Neural cell (in vitro differentiated cells): ENCODE measurements around the gene NAT9. TPM values are rescaled to one million over a fixed set of nuclear protein-coding genes. Genes with fewer than 3 reads are reported as not detected.

Experiments used
- H2AFZ ChIP-seq: fragments of 200-600, 300-800 bp; sonication (generic), shearing (Covaris generic); 2 replicates; pipeline ENCODE4 v1.6.0; 2014; ENCODE audit warnings: low read depth, mild to moderate bottlenecking, antibody characterized with exemption, low read length, moderate library complexity
- H3F3A ChIP-seq: fragments of 200-600 bp; shearing (Covaris generic); 2 replicates; pipeline ENCODE4 v1.6.1; 2016; ENCODE audit warnings: mild to moderate bottlenecking, moderate library complexity, mixed read lengths, antibody characterized with exemption, low read length; ENCODE audit not compliant: insufficient read depth, poor library complexity, severe bottlenecking
- H3K27ac ChIP-seq: fragments of 200-600, 300-800 bp; sonication (generic), shearing (Covaris generic); 2 replicates; pipeline ENCODE4 v1.5.1; 2014; ENCODE audit warnings: mild to moderate bottlenecking, low read length, moderate library complexity
- H3K27me3 ChIP-seq: fragments of 300-800, 200-600 bp; sonication (generic), shearing (Covaris generic); 2 replicates; pipeline ENCODE4 v1.6.0; 2014; ENCODE audit warnings: mild to moderate bottlenecking, low read depth, low read length, moderate library complexity; ENCODE audit not compliant: insufficient read depth
- H3K36me3 ChIP-seq: fragments of 300-800, 200-600 bp; sonication (generic), shearing (Covaris generic); 2 replicates; pipeline ENCODE4 v1.5.1; 2014; ENCODE audit warnings: mild to moderate bottlenecking, antibody characterized with exemption, low read length, moderate library complexity; ENCODE audit not compliant: insufficient read depth
- H3K4me2 ChIP-seq: fragments of 300-800, 200-600 bp; sonication (generic), shearing (Covaris generic); 2 replicates; pipeline ENCODE4 v1.6.0; 2014; ENCODE audit warnings: mild to moderate bottlenecking, low read length
- H3K4me3 ChIP-seq: fragments of 300-800, 200-600 bp; sonication (generic), shearing (Covaris generic); 2 replicates; pipeline ENCODE4 v1.5.1; 2014; ENCODE audit warnings: mild to moderate bottlenecking, low read length, moderate library complexity
- H3K79me2 ChIP-seq: fragments of 200-600 bp; shearing (Covaris generic); replicated peaks from 2 replicates; pipeline ENCODE4 v1.6.0; 2014; ENCODE audit warnings: mild to moderate bottlenecking, low read length, moderate library complexity; ENCODE audit not compliant: insufficient read depth
- H3K9ac ChIP-seq: fragments of 300-800, 200-600 bp; sonication (generic), shearing (Covaris generic); 2 replicates; pipeline ENCODE4 v1.6.1; 2016; ENCODE audit warnings: mild to moderate bottlenecking, low read length, mixed read lengths
- H3K9me2 ChIP-seq: fragments of 200-600 bp; shearing (Covaris generic); 2 replicates; pipeline ENCODE4 v1.6.1; 2016; ENCODE audit warnings: mild to moderate bottlenecking, low read length, mixed read lengths; ENCODE audit not compliant: insufficient read depth
- H3K9me3 ChIP-seq: fragments of 200-600, 300-800 bp; sonication (generic), shearing (Covaris generic); 2 replicates; pipeline ENCODE4 v1.6.1; 2016; ENCODE audit warnings: mild to moderate bottlenecking, mixed run types, low read length, moderate library complexity, mixed read lengths
- H4K20me1 ChIP-seq: fragments of 200-600 bp; shearing (Covaris generic); 2 replicates; pipeline ENCODE4 v1.6.1; 2016; ENCODE audit warnings: mild to moderate bottlenecking, mixed run types; ENCODE audit not compliant: insufficient read depth
- EP300 ChIP-seq: fragments of 450-650 bp; conservative IDR thresholded peaks from 2 replicates; pipeline ENCODE4 v1.6.1; 2014; ENCODE audit warnings: antibody characterized with exemption, mild to moderate bottlenecking, moderate library complexity; ENCODE audit not compliant: poor library complexity, severe bottlenecking
- EZH2 ChIP-seq: fragments of 200-600, 300-800 bp; shearing (Covaris generic), sonication (generic); IDR thresholded peaks from 2 replicates; pipeline ENCODE4 v1.6.1; 2014; ENCODE audit warnings: antibody characterized with exemption, low read length, borderline replicate concordance, mild to moderate bottlenecking; ENCODE audit not compliant: insufficient read depth, poor library complexity, severe bottlenecking
- MXI1 ChIP-seq: fragments of 450-650 bp; conservative IDR thresholded peaks from 2 replicates; pipeline ENCODE4 v1.6.1; 2014; ENCODE audit warnings: antibody characterized with exemption, mild to moderate bottlenecking; ENCODE audit not compliant: poor library complexity, severe bottlenecking
- POLR2AphosphoS5 ChIP-seq: IDR thresholded peaks from 2 replicates; pipeline ENCODE4 v1.6.1; 2012
- RAD21 ChIP-seq: fragments of 450-650 bp; conservative IDR thresholded peaks from 2 replicates; pipeline ENCODE4 v1.6.1; 2014; ENCODE audit warnings: antibody characterized with exemption, mild to moderate bottlenecking, moderate library complexity
- SMC3 ChIP-seq: fragments of 450-650 bp; conservative IDR thresholded peaks from 2 replicates; pipeline ENCODE4 v1.6.1; 2014; ENCODE audit warnings: antibody characterized with exemption, mild to moderate bottlenecking, moderate library complexity; ENCODE audit not compliant: poor library complexity
- TAF1 ChIP-seq: IDR thresholded peaks from 2 replicates; pipeline ENCODE4 v1.6.1; 2012; ENCODE audit warnings: low read depth
- polyA plus RNA-seq: library from polyadenylated mRNA; depleted of rRNA; stranded (reverse); fragments of >200 nt; gene quantifications from 2 replicates; pipeline ENCODE4 v1.2.3, GENCODE V29; 2014
- TF ChIP-seq, protein P1 (sequence below): fragments of 450-650 bp; IDR thresholded peaks from 2 replicates; pipeline ENCODE4 v1.5.1; 2014; ENCODE audit warnings: antibody characterized with exemption, mild to moderate bottlenecking, moderate library complexity; ENCODE audit not compliant: poor library complexity, severe bottlenecking
- TF ChIP-seq, protein P2 (sequence below): IDR thresholded peaks from 2 replicates; pipeline ENCODE4 v1.6.1; 2012; ENCODE audit warnings: borderline replicate concordance

NAT9 gene
- polyA plus RNA-seq, 1 donor from 2014 or later, result 243 TPM

DNA sequence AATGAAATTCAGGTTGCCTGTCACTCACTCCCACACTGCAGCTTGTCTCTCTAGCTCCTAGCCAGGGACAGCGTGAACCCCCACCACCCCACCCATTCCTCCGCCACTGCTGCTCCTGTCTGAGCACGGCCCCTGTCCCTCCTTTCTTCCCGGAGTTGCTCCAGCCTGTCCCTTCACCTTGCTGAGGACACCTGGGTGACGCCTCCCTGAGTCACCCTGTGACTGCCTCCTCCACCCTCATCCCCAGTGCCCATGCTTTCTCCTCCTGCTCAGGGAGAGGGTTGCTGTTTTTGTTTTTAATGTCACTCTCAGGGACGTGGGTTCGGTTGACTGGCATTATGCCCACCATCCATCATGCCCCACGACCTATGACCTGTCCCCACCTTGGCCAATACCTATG, 25.8 kb upstream of the NAT9 start:
- Histone ChIP-seq H3K36me3 (no peaks in the 10 kb centered on the region), H3K4me2 (no peak overlapping the region), H3K79me2 (no peaks in the 10 kb centered on the region), H3K4me3 (no peak overlapping the region), H3K9ac (no peak overlapping the region), H3K9me2 (no peaks in the 10 kb centered on the region), H4K20me1 (no peaks in the 10 kb centered on the region), H3K27me3 (no peaks in the 10 kb centered on the region), H3K9me3 (no peaks in the 10 kb centered on the region), H2AFZ (no peak overlapping the region), H3F3A (no peaks in the 10 kb centered on the region), H3K27ac (no peak overlapping the region)
- no peak for TF ChIP-seq EZH2
- TF ChIP-seq TAF1, result no peak
- TF ChIP-seq POLR2AphosphoS5, result no peak
- TF ChIP-seq SMC3, result no peak
- TF ChIP-seq EP300, result no peak
- TF ChIP-seq, protein P1, sequence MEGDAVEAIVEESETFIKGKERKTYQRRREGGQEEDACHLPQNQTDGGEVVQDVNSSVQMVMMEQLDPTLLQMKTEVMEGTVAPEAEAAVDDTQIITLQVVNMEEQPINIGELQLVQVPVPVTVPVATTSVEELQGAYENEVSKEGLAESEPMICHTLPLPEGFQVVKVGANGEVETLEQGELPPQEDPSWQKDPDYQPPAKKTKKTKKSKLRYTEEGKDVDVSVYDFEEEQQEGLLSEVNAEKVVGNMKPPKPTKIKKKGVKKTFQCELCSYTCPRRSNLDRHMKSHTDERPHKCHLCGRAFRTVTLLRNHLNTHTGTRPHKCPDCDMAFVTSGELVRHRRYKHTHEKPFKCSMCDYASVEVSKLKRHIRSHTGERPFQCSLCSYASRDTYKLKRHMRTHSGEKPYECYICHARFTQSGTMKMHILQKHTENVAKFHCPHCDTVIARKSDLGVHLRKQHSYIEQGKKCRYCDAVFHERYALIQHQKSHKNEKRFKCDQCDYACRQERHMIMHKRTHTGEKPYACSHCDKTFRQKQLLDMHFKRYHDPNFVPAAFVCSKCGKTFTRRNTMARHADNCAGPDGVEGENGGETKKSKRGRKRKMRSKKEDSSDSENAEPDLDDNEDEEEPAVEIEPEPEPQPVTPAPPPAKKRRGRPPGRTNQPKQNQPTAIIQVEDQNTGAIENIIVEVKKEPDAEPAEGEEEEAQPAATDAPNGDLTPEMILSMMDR, result no peak

DNA sequence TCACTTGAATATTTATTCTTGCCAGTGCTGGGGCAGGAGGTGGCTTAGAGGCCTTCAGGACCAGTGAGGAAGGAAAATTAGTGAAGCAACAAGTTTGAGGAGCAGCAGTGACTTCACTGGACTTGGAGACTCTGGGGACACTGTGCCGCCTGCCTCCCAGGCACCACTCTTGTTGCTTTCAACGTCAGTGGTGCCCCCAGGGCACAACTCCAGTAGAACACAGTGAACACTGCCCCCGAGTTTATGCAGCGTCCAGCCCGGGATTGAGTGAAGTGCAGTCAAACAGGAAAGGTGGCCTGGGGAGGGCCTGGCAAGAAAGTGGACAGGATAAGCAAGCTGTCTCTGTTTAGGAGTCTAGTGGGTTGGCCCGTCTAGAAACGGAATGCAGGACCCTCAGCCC, 24.4 kb upstream of the NAT9 start:
- Histone ChIP-seq H3F3A (no peaks in the 10 kb centered on the region), H3K9ac (no peak overlapping the region), H3K36me3 (no peaks in the 10 kb centered on the region), H3K79me2 (no peaks in the 10 kb centered on the region), H3K9me3 (no peaks in the 10 kb centered on the region), H4K20me1 (no peaks in the 10 kb centered on the region), H3K4me3 (no peak overlapping the region), H2AFZ (no peak overlapping the region), H3K4me2 (no peak overlapping the region), H3K9me2 (no peaks in the 10 kb centered on the region), H3K27me3 (no peaks in the 10 kb centered on the region), H3K27ac (no peak overlapping the region)
- no peak for TF ChIP-seq MXI1
- TF ChIP-seq, protein P2, sequence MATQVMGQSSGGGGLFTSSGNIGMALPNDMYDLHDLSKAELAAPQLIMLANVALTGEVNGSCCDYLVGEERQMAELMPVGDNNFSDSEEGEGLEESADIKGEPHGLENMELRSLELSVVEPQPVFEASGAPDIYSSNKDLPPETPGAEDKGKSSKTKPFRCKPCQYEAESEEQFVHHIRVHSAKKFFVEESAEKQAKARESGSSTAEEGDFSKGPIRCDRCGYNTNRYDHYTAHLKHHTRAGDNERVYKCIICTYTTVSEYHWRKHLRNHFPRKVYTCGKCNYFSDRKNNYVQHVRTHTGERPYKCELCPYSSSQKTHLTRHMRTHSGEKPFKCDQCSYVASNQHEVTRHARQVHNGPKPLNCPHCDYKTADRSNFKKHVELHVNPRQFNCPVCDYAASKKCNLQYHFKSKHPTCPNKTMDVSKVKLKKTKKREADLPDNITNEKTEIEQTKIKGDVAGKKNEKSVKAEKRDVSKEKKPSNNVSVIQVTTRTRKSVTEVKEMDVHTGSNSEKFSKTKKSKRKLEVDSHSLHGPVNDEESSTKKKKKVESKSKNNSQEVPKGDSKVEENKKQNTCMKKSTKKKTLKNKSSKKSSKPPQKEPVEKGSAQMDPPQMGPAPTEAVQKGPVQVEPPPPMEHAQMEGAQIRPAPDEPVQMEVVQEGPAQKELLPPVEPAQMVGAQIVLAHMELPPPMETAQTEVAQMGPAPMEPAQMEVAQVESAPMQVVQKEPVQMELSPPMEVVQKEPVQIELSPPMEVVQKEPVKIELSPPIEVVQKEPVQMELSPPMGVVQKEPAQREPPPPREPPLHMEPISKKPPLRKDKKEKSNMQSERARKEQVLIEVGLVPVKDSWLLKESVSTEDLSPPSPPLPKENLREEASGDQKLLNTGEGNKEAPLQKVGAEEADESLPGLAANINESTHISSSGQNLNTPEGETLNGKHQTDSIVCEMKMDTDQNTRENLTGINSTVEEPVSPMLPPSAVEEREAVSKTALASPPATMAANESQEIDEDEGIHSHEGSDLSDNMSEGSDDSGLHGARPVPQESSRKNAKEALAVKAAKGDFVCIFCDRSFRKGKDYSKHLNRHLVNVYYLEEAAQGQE, result no peak
- TF ChIP-seq EZH2, result no peak
- TF ChIP-seq EP300, result no peak
- no peak for TF ChIP-seq POLR2AphosphoS5
- TF ChIP-seq, protein P1, result no peak
- no peak for TF ChIP-seq TAF1
- TF ChIP-seq RAD21, result no peak
- no peak for TF ChIP-seq SMC3
